Measurements from ENCODE around the gene RTP5.

Gene RTP5

DNA sequence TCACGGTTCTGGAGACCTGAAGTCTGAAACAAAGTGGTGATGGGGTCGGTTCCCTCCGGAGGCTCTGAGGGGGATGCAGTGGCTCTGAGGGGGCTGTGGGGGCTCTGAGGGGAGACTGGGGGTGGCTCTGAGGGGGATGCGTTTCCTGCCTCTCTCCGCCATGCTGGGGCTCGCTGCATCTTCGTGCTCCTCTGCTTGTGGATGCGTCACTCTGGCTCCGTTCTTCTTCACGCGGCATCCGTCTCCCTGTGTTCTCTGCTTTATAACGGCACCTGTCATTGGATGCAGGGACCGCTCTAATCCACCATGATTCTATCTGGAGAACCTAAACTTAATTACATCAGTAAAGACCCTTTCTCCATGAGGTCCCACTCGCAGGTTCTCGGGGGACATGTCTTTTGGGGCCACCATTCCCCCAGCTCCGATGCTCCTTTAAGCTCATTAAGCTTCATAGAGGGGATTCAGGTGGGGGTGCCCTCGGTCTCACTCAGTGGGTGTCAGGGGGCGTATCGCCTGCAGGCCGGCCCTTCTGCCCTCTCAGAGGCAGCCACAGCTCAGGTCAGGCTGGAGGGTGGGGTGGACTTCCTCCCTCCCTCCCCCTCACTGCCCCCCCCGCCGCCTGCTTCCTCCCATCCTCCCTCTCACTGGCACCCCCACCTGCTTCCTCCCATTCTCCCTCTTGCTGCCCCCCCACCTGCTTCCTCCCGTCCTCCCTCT, 18.4 kb downstream of the RTP5 start:
- DNase-seq, result no peak

DNA sequence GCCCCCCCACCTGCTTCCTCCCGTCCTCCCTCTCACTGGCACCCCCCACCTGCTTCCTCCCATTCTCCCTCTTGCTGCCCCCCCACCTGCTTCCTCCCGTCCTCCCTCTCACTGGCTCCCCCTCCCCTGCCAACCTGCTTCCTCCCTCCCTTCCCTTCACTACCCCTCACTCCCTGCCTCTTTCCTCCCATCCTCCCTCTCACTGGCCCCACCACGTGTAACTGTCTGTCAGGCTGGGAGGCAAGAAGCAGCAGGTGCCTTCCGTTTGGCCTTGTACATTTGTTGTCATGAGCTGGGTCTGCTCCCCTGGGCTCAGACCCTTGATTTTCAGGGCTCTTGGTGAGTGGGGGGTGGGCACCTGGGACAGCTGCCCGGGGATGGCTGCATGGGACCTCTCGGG, 19.1 kb downstream of the RTP5 start:
- DNase-seq, result no peak

DNA sequence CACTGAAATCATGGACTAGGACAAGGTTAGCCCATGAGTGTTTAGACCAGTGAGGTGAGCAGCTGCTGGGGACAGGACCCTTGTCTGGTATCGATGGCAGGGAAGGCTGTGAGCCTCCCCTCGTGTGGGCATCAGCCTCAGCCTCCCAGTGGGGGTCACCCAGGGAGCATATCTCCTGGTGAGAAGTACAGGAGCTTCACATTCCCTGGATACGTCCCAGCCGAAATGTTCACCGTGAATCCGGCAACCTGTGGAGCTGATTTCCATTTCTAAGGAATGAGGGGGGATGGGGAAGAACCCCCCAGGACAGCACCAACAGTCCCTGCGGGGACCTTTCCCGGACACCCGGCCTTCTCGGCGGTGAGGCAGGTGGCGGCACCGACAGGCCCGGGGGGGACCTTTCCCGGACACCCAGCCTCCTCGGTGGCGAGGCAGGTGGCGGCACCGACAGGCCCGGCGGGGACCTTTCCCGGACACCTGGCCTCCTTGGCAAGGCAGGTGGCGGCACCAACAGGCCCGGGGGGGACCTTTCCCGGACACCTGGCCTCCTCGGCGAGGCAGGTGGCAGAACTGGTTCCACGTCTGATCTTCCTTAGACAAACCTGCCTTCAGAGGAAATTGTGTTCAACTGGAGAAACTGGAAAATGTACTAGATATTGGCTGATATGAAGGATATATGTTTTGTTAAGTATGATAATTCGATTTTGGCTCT, 21.2 kb downstream of the RTP5 start:
- DNase-seq, result no peak

DNA sequence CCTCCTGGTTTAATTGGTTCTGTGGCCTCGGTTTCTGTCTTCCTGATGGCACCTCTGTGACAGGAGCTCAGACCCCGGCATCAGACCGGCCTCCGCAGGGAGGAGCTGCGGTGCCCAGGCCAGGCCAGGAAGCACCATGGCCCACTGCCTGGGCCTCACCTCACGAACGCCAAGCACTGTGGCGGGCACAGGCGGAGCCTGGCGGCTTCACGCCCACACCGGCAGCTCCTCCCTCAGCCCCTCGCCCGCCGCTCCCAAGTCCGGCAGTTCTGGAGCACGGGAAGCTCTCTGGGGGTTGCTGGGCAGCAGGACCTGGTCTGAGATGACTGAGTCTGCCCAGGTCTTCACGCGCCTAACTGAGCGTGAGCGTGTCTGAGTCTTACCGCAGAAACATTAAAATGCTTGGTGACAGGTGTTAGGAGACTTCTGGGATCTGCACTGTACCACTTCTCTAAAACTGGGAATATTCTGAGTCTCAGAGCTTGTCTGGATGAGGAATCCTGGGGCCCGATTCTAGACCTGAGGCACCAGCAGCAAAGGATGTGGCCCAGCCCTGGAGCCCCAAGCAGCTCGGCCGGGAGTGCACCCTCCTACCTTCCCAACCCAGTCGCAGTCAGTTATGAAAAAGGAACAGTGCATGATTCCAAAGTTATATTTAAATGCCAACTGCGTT, 21.9 kb downstream of the RTP5 start:
- DNase-seq, result no peak

DNA sequence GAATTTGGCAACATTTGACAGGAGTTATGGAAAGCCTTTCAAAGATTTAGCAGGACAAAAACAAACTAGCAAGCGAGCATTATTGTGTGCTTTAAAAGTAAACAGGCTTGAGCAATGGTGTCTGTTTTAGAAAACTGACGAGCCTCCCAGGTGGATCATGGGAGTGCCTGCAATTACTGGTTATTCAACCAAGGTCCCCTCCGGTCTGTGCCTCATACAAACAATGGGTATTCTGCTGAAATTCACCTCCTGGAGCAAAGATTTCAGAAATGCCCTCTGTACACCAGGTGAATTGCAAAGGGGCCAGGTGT, 22.4 kb downstream of the RTP5 start:
- DNase-seq, result no peak

DNA sequence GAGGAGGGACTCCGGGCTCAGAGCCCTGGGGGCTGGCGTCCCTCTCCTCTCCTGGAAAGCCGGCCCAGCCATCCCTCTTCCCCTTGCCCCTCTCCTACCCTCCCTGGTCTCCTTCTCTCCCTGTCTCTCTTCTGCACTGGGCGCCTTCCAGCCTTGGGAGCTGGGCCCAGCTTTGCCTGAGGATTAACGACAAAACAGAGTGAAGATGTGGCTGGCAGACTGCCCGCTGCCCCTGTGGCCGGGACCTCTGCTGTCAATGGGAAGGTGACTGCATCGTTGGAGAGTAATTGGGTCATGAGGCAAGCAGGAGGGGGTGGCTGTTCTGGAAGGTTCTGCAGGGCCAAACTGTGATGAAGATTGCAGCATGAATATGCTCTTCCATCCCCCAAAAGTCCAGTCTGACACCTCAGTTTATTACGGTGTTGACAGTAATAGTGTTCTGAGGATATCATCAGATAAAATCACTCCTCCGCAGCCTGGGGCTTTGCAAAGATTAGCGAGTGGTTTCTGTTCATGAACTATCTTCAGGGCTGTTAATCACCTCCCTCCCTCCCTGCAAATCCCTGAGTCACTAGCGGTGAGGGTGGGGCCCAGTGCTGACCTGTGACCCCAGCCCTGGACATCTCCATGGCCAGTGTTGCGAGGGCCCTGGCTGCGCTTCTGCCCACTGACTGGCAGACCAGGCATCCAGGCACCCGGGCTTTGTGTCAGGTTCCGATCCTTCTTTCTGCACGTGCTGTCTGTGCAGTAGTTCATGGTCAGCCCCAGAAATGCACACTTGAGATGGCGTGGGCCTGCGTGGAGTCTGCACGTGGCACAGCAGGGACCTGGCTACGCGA, 23.0 kb downstream of the RTP5 start:
- DNase-seq, result no peak

DNA sequence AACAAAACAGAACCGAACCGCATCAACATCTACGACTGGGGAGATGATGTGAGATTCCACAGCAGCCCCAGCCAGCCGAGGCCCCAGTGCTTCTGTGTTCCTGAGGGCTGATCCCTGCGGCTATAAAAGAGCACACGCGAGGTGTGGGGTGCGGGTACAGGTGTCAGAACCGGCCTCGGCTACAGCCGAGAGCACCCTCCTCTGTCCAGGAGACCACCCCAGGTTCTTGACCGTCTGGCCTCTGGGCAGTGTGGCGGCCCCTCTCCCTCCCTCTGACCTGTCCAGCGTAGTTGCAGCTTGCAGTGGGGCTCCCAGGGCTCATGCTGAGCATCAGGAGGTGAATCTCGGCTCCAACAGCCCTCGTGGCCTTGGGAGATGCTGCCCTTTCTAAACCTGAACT, 23.7 kb downstream of the RTP5 start:
- no peak for DNase-seq

DNA sequence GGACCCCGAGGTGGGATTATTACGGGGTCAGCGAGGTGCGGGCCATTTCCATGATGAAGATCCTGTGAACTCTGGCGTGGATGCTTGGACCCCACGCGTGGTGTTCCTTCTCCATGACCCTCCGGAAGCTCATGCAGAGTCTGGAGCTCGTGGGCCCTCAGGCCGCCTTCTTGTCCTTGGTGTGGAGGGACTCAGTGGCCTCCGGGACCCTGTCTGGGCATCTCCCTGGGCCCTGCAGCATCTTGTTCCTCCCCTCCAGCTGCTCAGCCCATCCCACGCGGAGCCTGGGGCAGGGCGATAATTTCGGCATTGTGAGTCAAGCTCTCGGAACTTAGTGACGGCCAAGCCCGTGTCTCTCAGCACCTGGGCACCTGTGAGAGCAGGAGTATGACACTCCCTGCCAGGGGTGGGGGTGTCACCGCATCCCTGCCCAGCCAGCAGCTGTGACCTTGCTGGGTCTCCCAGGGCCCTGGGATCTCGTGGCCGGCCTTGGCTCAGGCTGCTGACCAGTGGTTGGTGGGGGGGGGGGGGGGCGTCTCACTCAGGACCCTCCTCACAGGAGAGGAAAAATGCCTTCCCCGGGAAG, 24.6 kb downstream of the RTP5 start:
- no peak for DNase-seq

DNA sequence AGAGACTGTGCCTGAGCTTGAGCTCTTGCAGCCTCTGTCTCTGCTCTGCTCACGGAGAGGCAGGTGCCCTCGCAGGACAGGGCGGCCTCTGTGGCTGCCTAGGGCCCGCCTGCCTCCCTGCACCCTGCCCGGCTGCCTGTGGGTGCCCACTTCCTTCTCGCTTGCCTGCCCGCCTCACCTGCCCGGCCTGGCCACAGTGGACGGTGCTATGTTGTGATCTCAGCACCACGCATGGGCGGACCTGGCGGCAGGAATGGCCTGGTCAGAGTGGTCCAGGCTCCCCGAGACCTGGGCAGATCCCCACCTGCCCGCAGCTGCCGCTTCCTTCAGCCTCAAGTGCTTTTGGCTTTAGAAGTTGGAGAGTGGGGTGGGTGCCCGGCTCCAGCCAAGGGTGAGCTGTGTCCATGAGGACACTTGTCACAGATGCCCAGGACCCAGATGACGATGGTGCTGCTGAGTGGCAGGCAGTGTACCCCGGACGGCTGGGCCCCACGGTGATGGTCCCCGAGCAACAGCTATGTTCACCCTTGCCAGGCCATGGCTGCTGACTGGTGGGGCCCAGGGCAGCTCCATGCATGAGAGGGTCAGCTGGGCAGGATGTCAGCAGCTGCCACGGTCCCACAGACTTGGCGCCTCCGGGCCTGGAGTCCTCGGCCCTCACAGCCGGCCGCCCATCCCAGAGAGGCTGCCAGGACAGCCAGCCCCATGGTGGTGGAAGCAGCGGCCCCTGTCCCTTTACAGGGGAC, 25.3 kb downstream of the RTP5 start:
- DNase-seq, result no peak

DNA sequence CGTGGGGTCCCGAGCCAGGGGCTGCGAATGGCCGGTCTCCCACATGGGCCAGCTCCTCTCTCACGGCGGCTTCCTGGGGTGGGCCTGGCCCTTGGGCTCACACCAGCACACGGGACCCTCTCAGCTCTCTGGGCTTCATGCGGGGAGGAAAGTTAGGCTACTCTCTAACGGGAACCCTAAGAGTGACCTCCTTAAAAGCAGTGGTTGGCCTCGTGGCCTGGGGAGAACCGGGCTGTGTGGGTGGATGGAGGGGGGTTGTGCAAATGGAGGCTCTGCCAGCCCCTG, 25.8 kb downstream of the RTP5 start:
- DNase-seq, result no peak

DNA sequence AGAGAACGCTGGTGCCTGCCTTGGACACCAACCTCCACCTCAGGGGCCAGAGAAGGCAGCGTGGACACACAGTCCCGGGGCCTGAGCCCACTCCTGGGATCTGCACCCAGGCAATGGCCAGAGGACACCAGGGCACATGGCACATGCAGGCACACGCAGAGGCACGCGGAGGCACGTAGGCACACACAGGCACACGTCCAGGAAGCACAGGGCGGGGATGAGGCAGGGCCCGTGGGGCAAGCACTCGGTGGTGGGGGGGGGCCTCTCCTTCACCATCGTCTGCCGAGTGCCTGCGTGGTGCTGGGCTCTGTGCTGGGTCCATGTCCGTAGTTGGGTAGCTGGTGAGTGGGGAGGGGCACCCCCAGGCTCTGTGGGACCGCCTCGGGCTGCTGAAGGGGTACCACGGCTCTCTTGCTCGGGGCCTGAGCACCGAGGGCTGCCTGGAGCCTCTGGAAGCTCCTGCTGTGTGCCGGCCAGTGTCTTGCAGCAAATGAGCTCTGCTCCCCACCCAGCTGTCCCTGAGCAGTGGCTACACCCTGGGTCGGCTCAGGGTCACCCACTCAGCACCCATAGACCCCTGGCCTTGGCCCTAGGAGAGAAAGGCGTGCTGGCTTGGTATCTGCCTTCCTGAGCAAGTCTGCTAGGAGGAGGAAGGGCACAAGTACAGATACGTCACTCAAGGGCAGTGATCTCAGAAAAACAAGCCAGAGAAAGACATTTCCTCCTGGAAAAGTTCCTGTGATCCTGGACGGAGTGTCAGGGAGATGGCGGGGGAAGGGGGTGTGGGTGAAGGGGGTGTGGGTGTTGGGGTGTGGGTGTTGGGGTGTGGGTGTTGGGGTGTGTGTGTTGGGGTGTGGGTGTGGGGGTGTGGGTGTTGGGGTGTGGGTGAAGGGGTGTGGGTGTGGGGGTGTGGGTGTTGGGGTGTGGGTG, 26.4 kb downstream of the RTP5 start:
- DNase-seq, result no peak

DNA sequence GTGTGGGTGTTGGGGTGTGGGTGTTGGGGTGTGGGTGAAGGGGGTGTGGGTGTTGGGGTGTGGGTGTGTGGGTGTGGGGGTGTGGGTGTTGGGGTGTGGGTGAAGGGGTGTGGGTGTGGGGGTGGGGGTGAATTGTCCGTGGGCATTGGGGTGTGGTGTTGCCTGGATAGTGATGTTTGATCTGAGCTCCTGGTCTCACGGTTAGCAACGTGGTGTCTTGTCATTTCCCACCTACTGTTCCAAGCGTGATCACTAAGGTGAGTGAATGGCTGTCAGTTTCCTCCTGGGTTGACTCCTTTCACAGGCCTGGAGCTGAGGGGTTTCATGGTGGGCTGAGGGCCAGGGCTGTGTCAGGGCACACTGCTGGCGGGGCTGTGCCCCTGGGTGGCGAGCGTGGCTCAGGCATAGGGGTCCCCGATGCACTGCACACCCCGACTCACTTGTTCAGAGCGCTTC, 27.2 kb downstream of the RTP5 start:
- no peak for DNase-seq

DNA sequence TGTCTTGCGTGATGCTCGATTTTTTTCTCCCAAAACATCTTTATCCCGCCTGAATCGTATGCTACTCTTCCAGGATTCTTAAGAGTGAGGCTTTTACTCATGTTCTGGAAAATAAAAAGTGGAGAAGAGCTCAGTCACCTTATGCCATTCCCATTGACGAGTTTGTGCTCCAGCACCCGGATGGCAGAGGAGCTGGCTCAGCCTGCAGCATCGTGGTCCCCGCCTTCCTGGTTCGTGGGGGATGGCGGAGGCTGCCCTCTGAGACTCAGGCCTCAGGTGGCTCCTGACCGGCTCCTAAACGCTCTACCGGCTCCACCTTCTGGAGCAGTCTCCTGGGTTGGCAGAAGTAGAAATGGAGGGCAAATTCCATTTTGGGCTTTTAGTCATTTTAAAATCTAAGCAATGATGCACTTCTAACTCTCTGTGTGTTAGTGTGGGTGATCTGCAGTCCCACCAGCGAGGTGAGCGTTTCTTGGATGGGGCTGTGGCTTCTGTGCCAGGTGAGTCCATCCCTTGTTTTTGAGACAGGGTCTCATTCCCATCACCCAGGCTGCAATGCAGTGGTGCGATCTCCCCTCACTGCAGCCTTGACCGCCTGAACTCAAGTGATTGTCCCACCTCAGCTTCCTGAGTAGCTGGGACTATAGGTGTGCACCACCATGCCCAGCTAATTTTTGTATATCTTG, 27.8 kb downstream of the RTP5 start:
- DNase-seq, result no peak

DNA sequence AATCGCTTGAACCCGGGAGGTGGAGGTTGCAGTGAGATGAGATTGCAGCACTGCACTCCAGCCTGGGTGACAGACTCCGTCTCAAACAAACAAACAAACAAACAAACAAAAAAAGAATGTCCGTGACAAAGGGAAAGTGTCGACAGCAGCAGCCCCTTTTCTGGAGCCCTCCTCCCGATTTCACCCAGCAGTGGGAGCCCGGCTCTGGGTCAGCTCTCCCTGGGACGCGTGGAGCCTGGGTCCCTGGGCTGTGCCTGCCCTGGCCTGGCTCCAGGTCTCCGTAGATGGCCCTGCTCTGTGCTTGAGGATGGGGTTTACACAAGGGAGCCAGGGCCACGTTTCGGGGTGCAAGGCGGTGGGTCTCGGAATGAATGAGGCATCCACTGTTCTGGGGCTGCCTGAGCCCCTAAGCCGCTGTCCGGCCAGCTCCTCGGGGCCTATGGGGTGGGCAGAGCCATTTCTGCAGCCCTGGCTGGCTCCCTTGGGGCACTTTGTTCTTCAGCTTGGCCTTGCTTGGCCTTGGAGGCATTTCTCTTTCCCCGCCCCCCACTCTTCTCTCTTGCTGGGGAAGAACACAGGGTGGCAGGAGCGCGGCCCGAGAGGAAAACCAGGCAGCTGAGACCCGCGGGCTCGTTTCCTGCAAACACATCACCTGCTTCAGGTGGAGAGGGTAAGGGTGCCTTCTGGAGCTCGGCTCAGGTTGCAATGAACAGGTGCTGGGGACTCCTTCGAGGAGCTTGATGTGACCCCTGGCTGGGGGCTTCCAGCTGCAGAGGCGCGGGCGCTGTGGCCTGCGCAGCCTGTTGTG, 29.1 kb downstream of the RTP5 start:
- no peak for DNase-seq

DNA sequence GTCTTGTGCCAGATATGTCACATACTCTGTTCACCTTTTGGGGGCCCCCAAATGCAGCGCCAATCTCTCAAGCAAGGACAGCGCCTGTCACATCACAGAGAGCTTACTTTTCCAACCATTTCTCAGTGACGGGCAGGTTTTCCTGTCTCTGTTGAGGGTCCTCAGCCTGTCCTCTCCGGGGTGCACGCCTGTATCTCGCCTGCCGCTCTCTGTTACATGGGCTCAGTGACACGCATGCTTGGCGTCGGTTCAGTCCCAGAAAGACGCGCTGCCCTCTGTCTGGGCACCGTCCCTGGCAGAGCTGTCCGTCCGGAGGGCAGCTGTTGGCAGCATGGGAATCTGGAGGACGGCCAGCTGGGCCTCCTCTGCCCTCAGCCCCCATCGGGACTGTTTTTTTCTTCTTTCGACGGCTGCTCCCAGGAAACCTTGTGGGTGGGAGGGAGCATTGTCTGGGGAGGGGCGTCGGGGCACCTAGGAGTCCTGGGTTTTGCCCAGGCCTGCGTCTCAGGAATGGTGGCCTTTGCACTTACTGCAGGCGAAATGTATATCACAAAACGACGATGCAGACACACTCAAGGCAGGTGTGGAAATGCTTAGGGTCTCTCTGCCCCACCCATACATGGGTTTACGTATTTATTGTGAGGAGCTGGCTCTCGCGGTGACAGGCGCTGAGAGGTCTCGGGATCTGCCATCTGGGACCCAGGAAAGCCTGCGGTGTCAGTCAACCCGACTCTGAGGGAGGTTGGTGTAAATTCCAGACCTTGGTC, 30.9 kb downstream of the RTP5 start:
- DNase-seq, result no peak

DNA sequence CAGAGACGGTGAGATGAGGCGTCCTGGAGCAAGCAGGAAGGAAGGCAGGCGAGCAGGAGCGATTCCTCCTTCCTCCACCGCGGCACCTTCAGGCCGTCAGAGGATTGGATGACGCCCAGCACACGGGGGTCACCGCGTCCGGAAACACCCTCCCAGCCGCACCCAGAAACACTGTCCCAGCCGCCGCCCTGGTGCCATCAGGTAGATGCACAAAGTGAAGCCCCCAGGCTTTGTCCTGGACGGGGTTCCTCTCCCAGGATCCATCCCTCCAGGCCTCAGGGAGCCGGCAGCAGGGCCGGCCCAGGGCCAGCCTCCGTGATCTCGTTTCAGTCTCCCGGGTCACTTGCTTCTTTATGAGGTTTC, 31.5 kb downstream of the RTP5 start:
- no peak for DNase-seq

DNA sequence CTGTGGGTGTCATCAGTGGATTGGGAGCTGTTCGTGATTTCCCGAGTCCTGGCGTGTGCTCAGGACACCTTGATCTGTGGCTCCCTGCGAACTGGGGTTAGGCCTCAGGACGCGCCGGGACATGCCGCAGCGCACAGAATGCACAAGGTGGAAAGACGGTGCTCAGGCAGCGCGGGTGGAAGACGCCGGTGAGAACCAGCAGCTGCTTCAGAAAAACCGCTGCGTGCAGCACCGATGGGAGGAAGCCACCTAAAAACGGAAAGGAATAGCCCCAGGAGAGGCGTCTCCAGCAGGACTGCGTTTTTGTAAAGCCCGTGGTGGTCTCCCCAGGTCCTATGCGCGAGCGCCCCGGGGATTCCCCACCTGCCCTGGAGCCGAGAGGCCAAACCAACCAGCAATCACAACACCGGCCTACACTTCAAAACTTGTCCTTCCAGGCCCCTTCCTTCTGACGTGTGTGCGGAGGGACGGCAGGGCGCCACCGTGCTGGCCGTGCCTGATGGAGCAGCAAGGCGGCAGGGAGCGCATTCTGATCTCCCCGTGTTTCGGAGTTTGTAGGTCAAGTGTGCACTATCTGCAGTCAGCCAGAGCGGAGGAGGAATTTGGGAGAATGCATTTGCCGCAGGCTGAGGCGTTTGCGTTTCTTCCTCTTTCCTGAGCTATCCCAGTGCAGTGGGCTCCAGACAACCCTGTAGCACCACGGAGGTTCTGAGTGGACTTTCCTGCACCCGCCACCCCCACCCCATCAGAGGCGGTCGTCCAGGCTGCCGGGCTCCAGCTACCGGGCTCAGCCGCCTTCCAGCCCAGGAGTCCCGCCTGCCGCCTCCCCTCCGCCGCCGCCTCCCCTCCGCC, 32.2 kb downstream of the RTP5 start:
- no peak for DNase-seq

Measured in fibroblast of skin of abdomen (primary cell).